ENCODE results near the gene PSMD9.

Gene PSMD9

DNA sequence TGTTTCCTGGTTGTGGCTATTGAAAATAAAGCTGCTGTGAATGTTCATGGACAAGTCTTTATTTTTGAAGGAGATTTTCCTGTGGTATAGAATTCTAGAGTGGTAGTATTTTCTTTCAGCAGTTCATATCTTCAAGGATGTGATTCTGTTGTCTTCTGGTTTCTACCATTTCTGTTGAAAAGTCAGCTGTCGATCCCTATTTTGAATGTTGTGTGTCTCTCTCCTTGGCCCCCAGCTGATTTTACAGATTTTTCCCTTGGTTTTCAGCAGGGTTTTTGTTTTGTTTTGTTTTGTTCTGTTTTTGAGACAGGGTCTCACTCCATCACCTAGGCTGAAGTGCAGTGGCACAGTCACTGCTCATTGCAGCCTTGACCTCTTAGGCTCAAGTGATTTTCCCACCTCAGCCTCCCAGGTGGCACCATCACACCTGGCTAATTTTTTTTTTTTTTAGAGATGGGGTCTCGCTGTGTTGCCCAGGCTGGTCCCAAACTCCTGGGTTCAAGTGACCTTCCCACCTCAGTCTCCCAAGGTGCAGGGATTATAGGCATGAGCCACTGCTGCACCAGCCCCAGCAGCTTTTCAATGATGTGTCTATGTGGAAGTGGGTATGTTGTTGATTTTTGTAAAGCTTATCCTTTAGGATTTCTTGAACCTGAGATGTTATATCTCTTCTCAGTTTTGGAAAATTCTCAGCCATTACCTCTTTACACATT, 57.9 kb downstream of the PSMD9 start:
- Mint-ChIP-seq H3K4me3 (no peak overlapping the region), H3K36me3 (ENCODE audit: low read depth) (no peaks in the 10 kb centered on the region), H3K4me1 (no peaks in the 10 kb centered on the region), H3K27ac (no peak overlapping the region), H3K27me3 (no peaks in the 10 kb centered on the region), H3K9me3 (no peaks in the 10 kb centered on the region)
- no peak for ATAC-seq
- no peak for DNase-seq

DNA sequence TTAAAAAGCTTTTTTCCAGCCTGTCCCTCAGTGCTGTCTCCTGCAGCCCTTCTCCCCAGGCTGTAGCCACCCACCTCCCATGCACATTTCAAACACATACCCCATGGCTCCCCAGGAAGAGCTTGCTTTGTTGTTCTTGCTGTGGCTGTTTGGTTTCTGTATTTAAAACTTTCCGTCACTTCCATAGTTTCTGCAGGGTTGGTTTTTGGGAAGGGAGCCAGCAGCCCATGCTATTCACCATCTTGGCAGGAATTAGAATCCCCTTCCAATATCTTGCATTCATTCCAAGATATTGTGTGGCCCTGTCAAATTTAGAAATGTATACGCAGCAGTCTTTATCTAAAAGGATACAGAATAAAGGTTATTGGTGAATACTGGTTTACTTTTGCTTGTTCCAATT, 59.4 kb downstream of the PSMD9 start:
- H3K27ac Mint-ChIP-seq = no peak overlapping the region
- no peaks in the 10 kb centered on the region for H3K36me3 Mint-ChIP-seq (ENCODE audit: low read depth)
- no peaks in the 10 kb centered on the region for H3K9me3 Mint-ChIP-seq
- no peaks in the 10 kb centered on the region for H3K27me3 Mint-ChIP-seq
- no peak for DNase-seq
- no peaks in the 10 kb centered on the region for H3K4me1 Mint-ChIP-seq
- no peak overlapping the region for H3K4me3 Mint-ChIP-seq
- no peak for ATAC-seq

DNA sequence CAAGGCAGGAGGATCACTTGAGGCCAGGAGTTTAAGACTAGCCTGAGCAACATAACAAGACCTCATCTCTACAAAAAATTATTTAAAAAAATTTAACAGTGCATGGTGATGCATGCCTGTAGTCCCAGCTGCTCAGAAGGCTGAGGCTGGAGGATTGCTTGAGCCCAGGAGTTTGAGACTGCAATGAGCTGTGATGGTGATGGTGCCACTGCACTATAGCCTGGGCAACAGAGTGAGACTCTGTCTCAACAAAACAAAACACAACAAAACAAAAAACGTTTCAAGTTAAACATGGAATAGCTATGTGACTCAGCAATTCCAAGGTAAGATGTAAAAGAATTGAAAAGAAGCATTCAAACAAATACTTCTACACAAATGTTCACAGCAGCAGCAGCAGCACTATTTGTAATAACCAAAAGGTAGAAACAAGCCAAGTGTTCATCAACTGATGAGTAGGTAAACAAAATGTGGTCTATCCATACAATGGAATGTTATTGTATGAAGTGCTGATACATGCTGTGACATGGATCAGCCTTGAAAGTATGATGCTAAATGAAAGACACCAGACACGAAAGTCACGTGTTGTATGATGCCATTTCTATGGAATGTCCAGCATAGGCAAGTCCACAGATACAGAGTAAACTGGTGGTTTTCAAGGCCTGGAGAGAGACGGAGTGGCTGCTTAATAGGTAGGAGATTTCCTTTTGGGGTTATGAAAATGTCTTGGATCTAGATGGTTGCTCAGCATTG, 61.2 kb downstream of the PSMD9 start:
- H3K27ac Mint-ChIP-seq = no peak overlapping the region
- no peaks in the 10 kb centered on the region for H3K27me3 Mint-ChIP-seq
- no peak for ATAC-seq
- no peaks in the 10 kb centered on the region for H3K36me3 Mint-ChIP-seq (ENCODE audit: low read depth)
- H3K4me3 Mint-ChIP-seq = no peak overlapping the region
- no peak for DNase-seq
- H3K4me1 Mint-ChIP-seq = no peaks in the 10 kb centered on the region
- no peaks in the 10 kb centered on the region for H3K9me3 Mint-ChIP-seq

DNA sequence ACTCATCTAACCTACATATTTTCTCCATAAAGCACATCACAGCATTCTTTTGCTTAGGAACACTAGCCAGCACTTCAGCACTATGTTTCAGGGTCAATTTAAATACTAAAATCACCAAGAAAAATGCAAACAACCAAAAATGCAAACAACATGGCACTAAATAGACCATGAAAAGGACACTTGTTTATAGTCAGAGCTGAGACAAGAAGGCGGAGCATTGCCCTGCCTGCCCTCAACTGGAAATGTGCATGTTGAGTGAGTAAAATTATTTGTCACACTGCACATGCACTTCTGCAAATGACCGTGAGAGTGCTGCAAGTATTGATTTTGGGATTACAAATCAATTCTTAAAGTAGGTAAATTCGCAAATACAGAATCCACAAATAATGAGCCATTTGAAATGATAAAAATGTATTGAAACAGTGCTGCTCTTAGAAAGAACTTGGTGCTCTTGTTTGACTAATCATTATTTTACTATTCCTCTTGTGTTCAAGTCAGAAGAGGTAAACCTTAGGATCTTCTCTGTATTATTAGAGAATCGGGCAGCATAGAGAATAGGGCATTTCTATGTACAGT, 64.6 kb downstream of the PSMD9 start:
- peaks cover 3% of the 10 kb centered on the region for H3K4me1 Mint-ChIP-seq
- no peak overlapping the region for H3K4me3 Mint-ChIP-seq
- no peak for ATAC-seq
- H3K27me3 Mint-ChIP-seq = no peaks in the 10 kb centered on the region
- H3K36me3 Mint-ChIP-seq (ENCODE audit: low read depth) = no peaks in the 10 kb centered on the region
- H3K9me3 Mint-ChIP-seq = no peaks in the 10 kb centered on the region
- no peak overlapping the region for H3K27ac Mint-ChIP-seq
- DNase-seq = no peak

DNA sequence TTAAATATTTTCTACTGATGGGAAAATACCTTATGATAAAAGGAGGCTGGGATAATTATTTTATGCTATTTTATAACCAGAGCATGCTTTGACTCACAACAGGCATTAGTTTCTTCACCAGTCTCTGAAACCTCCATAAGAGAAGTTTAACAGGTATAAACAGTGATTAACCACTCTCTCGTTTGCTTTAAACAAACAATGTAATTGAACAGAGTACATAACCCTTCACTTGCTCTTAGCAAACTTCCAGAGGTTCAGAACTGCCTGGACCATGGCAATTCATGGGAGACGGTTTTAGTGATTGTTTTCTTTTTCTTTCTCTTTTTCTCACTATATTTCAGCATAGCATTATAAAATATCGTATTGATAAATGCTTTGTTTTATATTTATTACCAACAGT, 65.1 kb downstream of the PSMD9 start:
- H3K36me3 Mint-ChIP-seq (ENCODE audit: low read depth) = no peaks in the 10 kb centered on the region
- no peak overlapping the region for H3K27ac Mint-ChIP-seq
- DNase-seq (no peak), ATAC-seq (no peak)
- no peak overlapping the region for H3K4me3 Mint-ChIP-seq
- peaks cover 3% of the 10 kb centered on the region for H3K4me1 Mint-ChIP-seq
- no peaks in the 10 kb centered on the region for H3K27me3 Mint-ChIP-seq
- H3K9me3 Mint-ChIP-seq = no peaks in the 10 kb centered on the region

DNA sequence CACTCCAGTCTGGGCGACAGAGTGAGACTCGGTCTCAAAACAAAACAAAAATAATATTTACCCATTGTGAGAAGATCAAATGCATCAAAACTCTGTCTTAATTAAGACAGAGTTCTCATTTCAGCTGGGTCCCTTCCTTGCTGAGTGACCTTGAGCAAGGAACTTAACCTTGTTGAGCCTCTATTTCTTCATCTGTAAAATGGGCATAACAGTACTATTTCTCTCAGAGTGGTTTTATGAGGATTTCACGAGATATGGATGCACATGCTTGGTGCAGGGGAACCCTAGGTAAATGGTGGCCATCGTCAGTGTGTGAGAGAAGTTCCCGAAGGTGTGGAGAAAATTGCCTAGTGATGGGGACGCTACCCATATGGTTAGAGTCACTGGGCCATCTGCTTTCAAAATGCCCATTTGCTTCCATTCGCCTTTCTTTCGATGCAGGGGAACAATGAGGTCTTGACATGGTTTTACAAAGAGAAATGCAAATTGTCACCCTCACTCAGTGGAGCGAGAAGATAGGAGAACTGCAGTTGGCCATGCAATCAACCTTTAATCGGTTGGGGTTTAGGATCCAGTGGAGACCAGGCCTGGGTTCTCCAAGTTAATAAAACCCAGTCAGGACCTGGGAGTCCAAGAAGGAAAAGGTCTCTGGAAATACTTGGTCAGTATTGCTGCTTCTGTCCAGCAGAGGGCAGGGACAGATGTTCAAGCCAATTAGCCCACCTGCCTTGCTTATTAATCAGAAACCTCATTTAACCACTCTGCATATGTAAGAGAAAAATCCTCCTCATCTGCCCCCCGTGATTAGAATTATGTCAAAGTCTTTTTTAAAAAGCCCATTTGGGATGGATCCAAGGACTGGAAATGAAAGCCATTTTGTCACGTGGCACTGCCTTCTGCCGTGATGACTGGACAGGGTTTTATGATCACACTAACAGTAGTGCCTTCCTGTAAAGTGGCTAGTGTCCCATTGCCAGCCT, 67.0 kb downstream of the PSMD9 start:
- Mint-ChIP-seq H3K36me3 (ENCODE audit: low read depth) (no peaks in the 10 kb centered on the region), H3K9me3 (no peaks in the 10 kb centered on the region), H3K4me1 (peaks cover 3% of the 10 kb centered on the region), H3K27ac (no peak overlapping the region), H3K4me3 (no peak overlapping the region), H3K27me3 (no peaks in the 10 kb centered on the region)
- no peak for DNase-seq
- no peak for ATAC-seq

DNA sequence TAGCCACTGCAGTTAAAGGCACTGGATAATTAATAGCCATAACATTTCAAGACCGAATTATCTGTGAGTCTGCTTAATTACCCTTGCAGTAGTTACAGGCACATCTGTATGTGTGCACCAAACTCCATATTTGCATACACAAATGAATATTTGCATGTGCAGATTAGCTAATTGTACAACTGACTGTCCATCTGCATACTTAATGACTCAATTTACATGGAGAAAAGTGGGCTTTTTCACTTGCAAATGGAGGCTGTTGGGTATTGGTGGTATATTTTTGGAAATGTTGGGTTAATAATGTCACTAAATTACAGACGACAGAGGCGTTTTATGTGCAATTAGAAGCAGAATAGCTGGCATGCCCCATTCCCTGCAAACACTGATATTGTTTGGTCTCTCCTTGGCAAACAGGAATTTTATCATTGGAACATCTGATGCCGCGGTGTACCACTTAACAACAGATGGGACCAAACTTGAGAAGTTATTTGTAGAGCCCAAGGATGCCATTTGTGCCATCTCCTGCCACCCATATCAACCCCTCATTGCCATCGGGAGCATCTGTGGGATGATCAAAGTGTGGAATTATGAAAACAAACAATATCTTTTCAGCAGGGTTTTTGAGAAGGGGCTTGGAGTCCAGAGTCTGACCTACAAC, 69.4 kb downstream of the PSMD9 start:
- H3K27me3 Mint-ChIP-seq = peaks cover 1% of the 10 kb centered on the region
- no peaks in the 10 kb centered on the region for H3K9me3 Mint-ChIP-seq
- no peak for DNase-seq
- no peak overlapping the region for H3K4me3 Mint-ChIP-seq
- no peak overlapping the region for H3K27ac Mint-ChIP-seq
- H3K4me1 Mint-ChIP-seq = peaks cover 3% of the 10 kb centered on the region
- ATAC-seq = no peak
- no peaks in the 10 kb centered on the region for H3K36me3 Mint-ChIP-seq (ENCODE audit: low read depth)

DNA sequence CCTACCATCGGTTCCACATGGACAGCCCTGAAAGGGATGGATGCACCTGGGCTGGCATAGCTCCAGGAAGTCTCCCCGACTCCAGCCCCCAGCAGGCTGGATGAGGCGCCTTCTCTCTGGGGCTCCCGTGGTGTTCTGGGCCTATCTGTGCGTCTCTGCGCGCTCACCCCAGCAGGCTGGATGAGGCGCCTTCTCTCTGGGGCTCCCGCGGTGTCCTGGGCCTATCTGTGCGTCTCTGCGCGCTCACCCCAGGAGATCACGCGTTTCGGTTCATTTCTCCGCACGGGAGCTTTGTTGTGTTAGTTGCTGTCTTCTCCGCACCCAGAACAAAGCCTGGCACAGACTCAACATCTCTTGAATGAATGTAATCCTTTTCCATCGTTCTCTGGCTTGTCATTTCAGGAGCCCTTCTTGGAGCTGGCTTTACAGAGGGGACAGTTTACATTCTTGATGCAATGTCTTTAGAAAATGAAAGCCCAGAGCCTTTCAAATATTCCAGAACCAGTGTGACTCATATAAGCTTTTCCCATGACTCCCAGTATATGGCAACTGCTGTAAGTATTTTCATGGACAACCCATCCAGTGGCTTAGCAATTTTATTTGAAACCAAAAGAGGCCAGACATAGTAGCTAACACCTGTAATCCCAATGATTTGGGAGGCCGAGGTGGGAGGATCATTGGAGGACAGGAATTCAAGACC, 70.1 kb downstream of the PSMD9 start:
- no peak for DNase-seq
- H3K36me3 Mint-ChIP-seq (ENCODE audit: low read depth) = no peaks in the 10 kb centered on the region
- H3K4me1 Mint-ChIP-seq = peaks cover 3% of the 10 kb centered on the region
- H3K27me3 Mint-ChIP-seq = peaks cover 3% of the 10 kb centered on the region
- no peak overlapping the region for H3K4me3 Mint-ChIP-seq
- no peak overlapping the region for H3K27ac Mint-ChIP-seq
- no peak for ATAC-seq
- no peaks in the 10 kb centered on the region for H3K9me3 Mint-ChIP-seq

DNA sequence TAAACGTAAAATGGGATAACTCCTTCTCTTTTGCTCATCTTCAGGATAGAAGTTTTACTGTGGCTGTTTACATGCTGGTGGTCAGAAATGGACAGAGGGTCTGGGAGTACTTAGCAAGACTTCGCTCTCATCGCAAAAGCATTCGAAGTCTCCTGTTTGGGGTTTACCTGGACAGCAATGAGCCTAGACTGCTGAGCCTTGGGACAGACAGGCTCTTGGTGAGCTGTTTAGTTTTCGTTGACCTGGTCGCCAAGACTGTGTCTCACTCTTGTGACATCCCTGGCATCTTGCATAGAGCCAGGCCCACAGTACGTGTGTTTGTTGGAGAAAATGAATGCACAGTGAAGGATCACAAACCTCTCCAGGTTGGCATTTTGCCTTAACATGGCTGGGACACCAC, 72.0 kb downstream of the PSMD9 start:
- Mint-ChIP-seq H3K36me3 (ENCODE audit: low read depth) (no peaks in the 10 kb centered on the region), H3K4me1 (peaks cover 2% of the 10 kb centered on the region), H3K27me3 (peaks cover 3% of the 10 kb centered on the region), H3K27ac (no peak overlapping the region), H3K9me3 (no peaks in the 10 kb centered on the region), H3K4me3 (no peak overlapping the region)
- ATAC-seq = no peak
- no peak for DNase-seq

DNA sequence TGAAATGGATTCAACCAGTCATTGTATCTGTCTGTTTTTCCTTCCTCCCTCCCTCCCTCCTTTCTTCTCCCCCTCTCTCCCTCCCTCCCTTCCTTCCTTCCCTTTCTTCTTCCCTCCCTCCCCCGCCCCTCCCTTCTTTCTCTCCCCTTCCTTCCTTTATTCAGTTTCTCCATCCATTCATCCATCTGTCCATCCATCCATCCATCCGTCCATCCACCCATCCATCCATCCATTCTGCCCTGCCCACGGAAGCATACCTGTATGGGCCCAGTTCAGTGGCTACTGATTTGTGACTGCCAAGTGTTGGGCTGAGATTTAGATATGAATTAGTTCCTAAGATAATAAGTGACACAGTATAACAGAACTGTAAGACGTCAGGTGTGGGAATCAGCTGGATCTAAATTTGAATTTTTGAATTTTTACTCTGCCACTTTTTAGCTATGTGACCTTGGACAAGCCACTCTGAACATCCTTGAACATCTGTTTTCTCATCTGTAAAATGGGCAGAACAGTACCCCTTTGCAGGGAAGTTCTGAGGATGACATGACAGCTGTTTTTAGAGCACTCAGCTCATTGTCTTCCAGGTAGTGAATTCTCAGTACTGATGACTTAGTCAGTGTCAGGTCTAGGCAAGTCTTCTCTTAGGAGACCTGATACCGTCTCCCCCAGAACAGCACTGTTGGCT, 72.7 kb downstream of the PSMD9 start:
- Mint-ChIP-seq H3K4me3 (no peak overlapping the region), H3K27me3 (peaks cover 3% of the 10 kb centered on the region), H3K4me1 (no peaks in the 10 kb centered on the region), H3K27ac (no peak overlapping the region), H3K9me3 (no peaks in the 10 kb centered on the region), H3K36me3 (ENCODE audit: low read depth) (no peaks in the 10 kb centered on the region)
- no peak for ATAC-seq
- no peak for DNase-seq

DNA sequence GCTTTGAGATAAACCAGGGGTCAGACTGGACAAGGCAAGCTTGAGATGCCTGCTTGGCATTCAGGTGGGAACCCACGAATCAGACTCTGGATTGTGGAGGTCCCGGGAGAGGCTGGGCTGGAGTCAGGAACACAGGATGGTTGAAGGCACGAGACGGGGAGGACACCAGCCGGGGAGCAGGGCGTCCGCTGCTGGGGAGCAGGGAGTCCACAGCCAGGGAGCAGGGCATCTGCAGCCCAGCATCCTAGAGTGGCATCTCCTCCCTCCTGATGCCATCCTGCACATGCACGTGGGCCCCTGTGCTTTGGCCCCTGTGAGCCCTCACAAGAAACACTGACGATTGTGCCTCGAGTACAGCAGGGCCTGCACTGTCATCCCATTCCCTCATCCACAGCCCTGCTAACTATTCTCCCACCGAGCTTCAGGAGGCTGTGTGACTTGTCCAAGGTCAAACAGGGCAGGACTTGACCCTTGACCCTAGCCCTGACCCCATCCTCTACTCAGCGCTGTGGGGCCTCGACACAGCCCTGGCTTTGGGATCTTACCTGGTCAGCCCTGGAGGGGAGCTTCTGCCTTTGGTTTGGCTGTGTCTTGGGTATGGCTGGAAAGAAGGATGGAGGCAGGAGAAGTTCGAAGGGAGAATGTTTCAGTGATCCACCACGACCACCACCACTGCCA, 74.9 kb downstream of the PSMD9 start:
- DNase-seq (no peak), ATAC-seq (no peak)
- no peaks in the 10 kb centered on the region for H3K36me3 Mint-ChIP-seq (ENCODE audit: low read depth)
- peaks cover 3% of the 10 kb centered on the region for H3K27me3 Mint-ChIP-seq
- no peak overlapping the region for H3K4me3 Mint-ChIP-seq
- H3K27ac Mint-ChIP-seq = no peak overlapping the region
- no peaks in the 10 kb centered on the region for H3K4me1 Mint-ChIP-seq
- no peaks in the 10 kb centered on the region for H3K9me3 Mint-ChIP-seq

DNA sequence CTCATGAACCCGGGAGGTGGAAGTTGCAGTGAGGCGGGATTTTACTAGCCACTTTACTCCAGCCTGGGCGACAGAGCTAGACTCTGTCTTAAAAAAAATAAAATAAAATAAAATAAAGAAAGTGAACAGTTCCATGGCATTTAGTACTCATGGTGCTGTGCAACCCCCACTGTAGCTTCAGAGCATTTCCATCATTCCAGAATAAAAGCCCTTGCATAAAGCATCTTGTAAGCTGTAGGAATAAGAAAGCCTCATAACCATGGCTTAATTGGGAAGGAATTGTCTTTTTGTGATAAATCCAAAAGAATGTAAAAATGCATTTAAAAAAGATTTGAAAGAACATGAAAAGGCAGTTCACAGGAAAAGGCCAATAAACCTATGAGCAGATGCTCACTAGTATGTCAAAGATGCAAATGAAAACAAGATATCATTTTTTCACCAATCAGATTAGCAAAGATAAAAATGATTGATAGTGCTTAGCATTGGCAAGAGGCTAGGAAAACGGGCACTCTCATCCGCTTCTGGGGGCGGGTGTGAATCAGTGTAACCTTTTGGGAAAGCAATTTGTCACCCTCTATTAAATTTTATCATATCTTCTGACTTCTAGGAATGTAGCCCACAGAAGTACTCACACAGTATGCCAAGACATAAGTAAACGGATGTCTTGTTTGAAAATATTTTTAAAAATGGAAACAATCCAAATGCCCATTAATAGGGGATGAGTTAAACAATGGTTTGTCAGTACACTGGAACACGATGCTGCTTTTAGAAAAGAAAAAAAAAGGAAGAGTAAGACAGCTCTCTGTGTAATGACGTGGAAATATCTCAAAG, 76.4 kb downstream of the PSMD9 start:
- Mint-ChIP-seq H3K4me3 (no peak overlapping the region), H3K9me3 (no peaks in the 10 kb centered on the region), H3K36me3 (ENCODE audit: low read depth) (no peaks in the 10 kb centered on the region), H3K27ac (no peak overlapping the region), H3K27me3 (peaks cover 3% of the 10 kb centered on the region), H3K4me1 (no peaks in the 10 kb centered on the region)
- no peak for DNase-seq
- ATAC-seq = no peak
